ENCODE results near the gene SEC61G. TPM values are rescaled to one million over a fixed set of nuclear protein-coding genes. Genes with fewer than 3 reads are reported as not detected.

SEC61G gene
- total RNA-seq, 1 experiment from 2014 or later, result 176 TPM

DNA sequence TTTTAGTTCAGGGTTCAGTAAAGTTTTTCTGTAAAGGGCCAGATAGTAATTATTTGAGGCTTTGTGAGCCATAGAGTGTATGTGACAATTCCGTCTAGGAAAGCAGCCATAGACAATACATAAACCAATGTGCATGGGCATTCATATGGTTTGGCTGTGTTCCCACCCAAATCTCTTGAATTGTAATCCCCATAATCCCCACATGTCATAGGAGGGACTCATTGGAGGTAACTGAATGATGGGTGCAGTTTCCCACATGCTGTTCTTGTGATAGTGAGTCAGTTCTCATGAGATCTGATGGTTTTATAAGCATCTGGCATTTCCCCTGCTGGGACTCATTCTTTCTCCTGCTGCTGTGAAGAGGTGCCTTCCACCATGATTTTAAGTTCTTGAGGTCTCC is 29.9 kb downstream of the SEC61G start:
- Histone ChIP-seq H4K20me1 (ENCODE audit: control insufficient read depth, insufficient read depth, insufficient read length) (no peaks in the 10 kb centered on the region), H3K4ac (ENCODE audit: low read depth, low read length) (no peak overlapping the region), H3K9ac (ENCODE audit: extremely low read depth, insufficient read length, low read length) (no peak overlapping the region), H3K4me2 (ENCODE audit: insufficient read depth, insufficient read length, low read length) (no peak overlapping the region), H2BK5ac (ENCODE audit: insufficient read length, low read length) (no peak overlapping the region), H3K23me2 (ENCODE audit: insufficient read length, low read depth, low read length, poor library complexity, severe bottlenecking) (no peaks in the 10 kb centered on the region), H3K14ac (ENCODE audit: insufficient read depth, low read length) (no peak overlapping the region), H3K4me1 (ENCODE audit: insufficient read depth, low read length) (peaks cover 6% of the 10 kb centered on the region), H3K79me1 (ENCODE audit: insufficient read depth, low read depth, low read length, poor library complexity, severe bottlenecking) (no peaks in the 10 kb centered on the region), H3K18ac (ENCODE audit: insufficient read length, low read depth, low read length) (no peak overlapping the region), H2BK20ac (ENCODE audit: low read depth, low read length, poor library complexity, severe bottlenecking) (no peak overlapping the region), H2BK12ac (ENCODE audit: insufficient read length, low read depth, low read length) (no peak overlapping the region), H3T11ph (ENCODE audit: low read length) (no peak overlapping the region), H3K23ac (ENCODE audit: insufficient read length, low read depth, low read length) (no peak overlapping the region), H4K91ac (ENCODE audit: insufficient read length, low read depth, low read length) (no peak overlapping the region), H3K27me3 (ENCODE audit: insufficient read depth, low read length) (no peaks in the 10 kb centered on the region), H3K79me2 (ENCODE audit: insufficient read depth, low read length) (no peaks in the 10 kb centered on the region), H3K27ac (ENCODE audit: insufficient read length, low read depth, low read length) (no peak overlapping the region), H2AK5ac (ENCODE audit: insufficient read length, low read length) (no peak overlapping the region), H3K9me3 (ENCODE audit: control insufficient read depth, low read depth, low read length) (no peaks in the 10 kb centered on the region), H2BK15ac (ENCODE audit: low read depth, low read length) (no peak overlapping the region), H4K8ac (replicated peaks; ENCODE audit: insufficient read length, low read depth, low read length) (no peak overlapping the region), H2BK120ac (ENCODE audit: low read depth, low read length, poor library complexity, severe bottlenecking) (no peak overlapping the region), H4K5ac (ENCODE audit: insufficient read length, low read depth, low read length) (no peak overlapping the region), H3K56ac (ENCODE audit: insufficient read length, low read depth, low read length) (no peak overlapping the region), H2AFZ (ENCODE audit: low read length) (no peak overlapping the region)
- Mint-ChIP-seq H3K27ac (no peak overlapping the region), H3K9me3 (peaks cover 3 to 4% of the 10 kb centered on the region in 2 experiments; a peak in 4 of 5 replicates), H3K36me3 (ENCODE audit: insufficient read depth in 1 of 3, low read depth in 3 of 3) (peaks cover 0 to 4% (median 0%) of the 10 kb centered on the region in 3 experiments; a peak in 3 of 7 replicates), H3K4me1 (peaks cover 11 to 18% of the 10 kb centered on the region in 2 experiments), H3K4me3 (no peak overlapping the region), H3K27me3 (ENCODE audit: low read depth) (no peaks in the 10 kb centered on the region)
- no peak for DNase-seq
- TF ChIP-seq, protein P1, sequence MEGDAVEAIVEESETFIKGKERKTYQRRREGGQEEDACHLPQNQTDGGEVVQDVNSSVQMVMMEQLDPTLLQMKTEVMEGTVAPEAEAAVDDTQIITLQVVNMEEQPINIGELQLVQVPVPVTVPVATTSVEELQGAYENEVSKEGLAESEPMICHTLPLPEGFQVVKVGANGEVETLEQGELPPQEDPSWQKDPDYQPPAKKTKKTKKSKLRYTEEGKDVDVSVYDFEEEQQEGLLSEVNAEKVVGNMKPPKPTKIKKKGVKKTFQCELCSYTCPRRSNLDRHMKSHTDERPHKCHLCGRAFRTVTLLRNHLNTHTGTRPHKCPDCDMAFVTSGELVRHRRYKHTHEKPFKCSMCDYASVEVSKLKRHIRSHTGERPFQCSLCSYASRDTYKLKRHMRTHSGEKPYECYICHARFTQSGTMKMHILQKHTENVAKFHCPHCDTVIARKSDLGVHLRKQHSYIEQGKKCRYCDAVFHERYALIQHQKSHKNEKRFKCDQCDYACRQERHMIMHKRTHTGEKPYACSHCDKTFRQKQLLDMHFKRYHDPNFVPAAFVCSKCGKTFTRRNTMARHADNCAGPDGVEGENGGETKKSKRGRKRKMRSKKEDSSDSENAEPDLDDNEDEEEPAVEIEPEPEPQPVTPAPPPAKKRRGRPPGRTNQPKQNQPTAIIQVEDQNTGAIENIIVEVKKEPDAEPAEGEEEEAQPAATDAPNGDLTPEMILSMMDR (conservative IDR thresholded peaks at IDR 0.05), result no peak
- WGBS (ENCODE audit: extremely low coverage, insufficient read length, low lambda C conversion rate), result no CpG with 5 or more reads among the region's 1 CpG
